Measurements from ENCODE around the gene OR12D2.
"Not testable (repeated sequence)": the region's sequence is repeated elsewhere in the genome, so short reads cannot be mapped to it uniquely, and the experiment has no call there.

Gene OR12D2

GRCh38 chr6:29395331-29395730 is at the start of gene OR12D2:
TSS of gene OR12D2 (plus strand) at chr6:29395631. CDS start at chr6:29396700, 1,069 bp downstream.
- DNase-seq = no peak
- intact Hi-C loops (cut with DNase I) = no loop called here

- DNase-seq; intact Hi-C loops (cut with DNase I): not testable (repeated sequence)
Measured at GRCh38 chr6:29349348-29349747, 46.1 kb upstream of the OR12D2 start.

- DNase-seq = no peak
- intact Hi-C loops (cut with DNase I) = no loop called here
Measured at GRCh38 chr6:29354980-29355379, 40.5 kb upstream of the OR12D2 start.

GRCh38 chr6:29355603-29356002 is 39.8 kb upstream of the OR12D2 start:
- intact Hi-C loops (cut with DNase I) = no loop called here
- no peak for DNase-seq

- intact Hi-C loops (cut with DNase I) = no loop called here
- DNase-seq = no peak
Measured at GRCh38 chr6:29368765-29369164, 26.7 kb upstream of the OR12D2 start, which contains the start of gene OR5V1. TSS of gene OR5V1 (minus strand) at chr6:29368865. CDS start at chr6:29356195, 12,670 bp downstream.

GRCh38 chr6:29375191-29375590 is 20.2 kb upstream of the OR12D2 start, which contains the start of gene OR12D3:
TSS of gene OR12D3 (minus strand) at chr6:29375291. CDS start at chr6:29375287, 4 bp downstream.
- intact Hi-C loops (cut with DNase I) = no loop called here
- DNase-seq = no peak

- no peak for DNase-seq
Measured at GRCh38 chr6:29376003-29376402, 19.4 kb upstream of the OR12D2 start.

GRCh38 chr6:29388533-29388932 is 6.9 kb upstream of the OR12D2 start:
- intact Hi-C loops (cut with DNase I) = no loop called here
- no peak for DNase-seq

More at GRCh38 chr6:29376003-29376402, 19.4 kb upstream of the OR12D2 start:
- intact Hi-C loops (cut with DNase I) = no loop called here

- intact Hi-C loops (cut with DNase I) = no loop called here
- DNase-seq = no peak
Measured at GRCh38 chr6:29399525-29399924, 4.1 kb downstream of the OR12D2 start.

GRCh38 chr6:29403801-29404200 is 8.4 kb downstream of the OR12D2 start:
- no peak for DNase-seq
- intact Hi-C loops (cut with DNase I) = no loop called here

GRCh38 chr6:29414588-29414987 is 19.2 kb downstream of the OR12D2 start, which contains the start of gene OR12D1:
TSS of gene OR12D1 (plus strand) at chr6:29414928.
- no peak for DNase-seq
- intact Hi-C loops (cut with DNase I) = no loop called here

GRCh38 chr6:29419516-29419915 is 24.1 kb downstream of the OR12D2 start:
- intact Hi-C loops (cut with DNase I) = no loop called here
- DNase-seq = no peak

- intact Hi-C loops (cut with DNase I) = no loop called here
- no peak for DNase-seq
Measured at GRCh38 chr6:29424168-29424567, 28.7 kb downstream of the OR12D2 start.

GRCh38 chr6:29424575-29424974 is 29.1 kb downstream of the OR12D2 start:
- DNase-seq = no peak
- intact Hi-C loops (cut with DNase I) = no loop called here

- intact Hi-C loops (cut with DNase I) = no loop called here
Measured at GRCh38 chr6:29425075-29425474, 29.6 kb downstream of the OR12D2 start.

GRCh38 chr6:29426654-29427053 is 31.2 kb downstream of the OR12D2 start:
- intact Hi-C loops (cut with DNase I) = no loop called here
- no peak for DNase-seq

More at GRCh38 chr6:29425075-29425474, 29.6 kb downstream of the OR12D2 start:
- DNase-seq = no peak

GRCh38 chr6:29436730-29437129 is 41.3 kb downstream of the OR12D2 start:
- intact Hi-C loops (cut with DNase I); DNase-seq: not testable (repeated sequence)

- intact Hi-C loops (cut with DNase I) = no loop called here
- DNase-seq = no peak
Measured at GRCh38 chr6:29439006-29439405, 43.6 kb downstream of the OR12D2 start, which contains the start of gene OR10C1. TSS of gene OR10C1 (plus strand) at chr6:29439306. CDS start at chr6:29440016, 710 bp downstream.

- DNase-seq = no peak
- intact Hi-C loops (cut with DNase I) = no loop called here
Measured at GRCh38 chr6:29442719-29443118, 47.3 kb downstream of the OR12D2 start.

- intact Hi-C loops (cut with DNase I); DNase-seq: not testable (repeated sequence)
Measured at GRCh38 chr6:29444031-29444430, 48.6 kb downstream of the OR12D2 start.

Measured in head of caudate nucleus (tissue), 42 donors.